AG09319 (cell line): ENCODE results near the gene PSME3IP1.

Source experiments
- DNase-seq: peaks from one replicate; pipeline ENCODE4 v3.0.0-alpha.2; 2010; ENCODE audit warnings: low read depth; ENCODE audit errors: extremely low read depth
- TF ChIP-seq, protein P1 (sequence below): IDR thresholded peaks from 2 replicates; pipeline ENCODE4 v1.5.1; 2011; ENCODE audit warnings: low read depth, mild to moderate bottlenecking, inconsistent platforms, low read length, moderate library complexity

PSME3IP1 gene, protein sequence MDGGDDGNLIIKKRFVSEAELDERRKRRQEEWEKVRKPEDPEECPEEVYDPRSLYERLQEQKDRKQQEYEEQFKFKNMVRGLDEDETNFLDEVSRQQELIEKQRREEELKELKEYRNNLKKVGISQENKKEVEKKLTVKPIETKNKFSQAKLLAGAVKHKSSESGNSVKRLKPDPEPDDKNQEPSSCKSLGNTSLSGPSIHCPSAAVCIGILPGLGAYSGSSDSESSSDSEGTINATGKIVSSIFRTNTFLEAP

DNA sequence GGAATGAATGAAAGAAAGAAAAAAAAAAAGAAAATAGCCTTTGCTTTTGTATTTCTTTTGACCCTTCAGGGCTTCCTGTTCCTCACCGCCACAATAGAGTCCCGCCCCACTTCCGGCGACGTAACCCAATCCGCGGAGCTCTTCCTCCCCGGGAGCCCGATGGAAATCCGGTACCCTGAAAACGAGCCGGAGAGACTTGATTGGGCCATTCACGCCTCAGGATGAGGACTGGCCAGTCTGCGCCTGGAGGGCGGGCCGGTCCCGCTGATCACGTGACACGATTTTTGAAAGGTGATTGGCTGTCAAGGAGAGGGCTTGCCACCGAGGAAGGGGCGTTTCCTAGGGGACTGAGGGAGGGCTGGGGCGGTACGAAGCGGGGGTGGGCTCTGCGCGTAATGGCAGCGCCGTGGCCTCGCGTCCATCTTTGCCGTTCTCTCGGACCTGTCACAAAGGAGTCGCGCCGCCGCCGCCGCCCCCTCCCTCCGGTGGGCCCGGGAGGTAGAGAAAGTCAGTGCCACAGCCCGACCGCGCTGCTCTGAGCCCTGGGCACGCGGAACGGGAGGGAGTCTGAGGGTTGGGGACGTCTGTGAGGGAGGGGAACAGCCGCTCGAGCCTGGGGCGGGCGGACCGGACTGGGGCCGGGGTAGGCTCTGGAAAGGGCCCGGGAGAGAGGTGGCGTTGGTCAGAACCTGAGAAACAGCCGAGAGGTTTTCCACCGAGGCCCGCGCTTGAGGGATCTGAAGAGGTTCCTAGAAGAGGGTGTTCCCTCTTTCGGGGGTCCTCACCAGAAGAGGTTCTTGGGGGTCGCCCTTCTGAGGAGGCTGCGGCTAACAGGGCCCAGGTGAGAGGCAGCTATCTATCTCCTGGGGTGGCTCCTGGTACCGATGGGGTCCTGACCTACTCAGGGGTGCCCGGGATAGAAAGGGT is at the start of gene PSME3IP1, which contains the start of gene RSPRY1:
Gene PSME3IP1, minus strand, starts transcription at position 95 of the 927 bp plus-strand sequence. CDS start 12,185 bp downstream, outside the sequence.
Gene RSPRY1, plus strand, starts transcription at position 385 of the 927 bp plus-strand sequence. CDS start 18,330 bp downstream, outside the sequence.
- TF ChIP-seq, protein P1, sequence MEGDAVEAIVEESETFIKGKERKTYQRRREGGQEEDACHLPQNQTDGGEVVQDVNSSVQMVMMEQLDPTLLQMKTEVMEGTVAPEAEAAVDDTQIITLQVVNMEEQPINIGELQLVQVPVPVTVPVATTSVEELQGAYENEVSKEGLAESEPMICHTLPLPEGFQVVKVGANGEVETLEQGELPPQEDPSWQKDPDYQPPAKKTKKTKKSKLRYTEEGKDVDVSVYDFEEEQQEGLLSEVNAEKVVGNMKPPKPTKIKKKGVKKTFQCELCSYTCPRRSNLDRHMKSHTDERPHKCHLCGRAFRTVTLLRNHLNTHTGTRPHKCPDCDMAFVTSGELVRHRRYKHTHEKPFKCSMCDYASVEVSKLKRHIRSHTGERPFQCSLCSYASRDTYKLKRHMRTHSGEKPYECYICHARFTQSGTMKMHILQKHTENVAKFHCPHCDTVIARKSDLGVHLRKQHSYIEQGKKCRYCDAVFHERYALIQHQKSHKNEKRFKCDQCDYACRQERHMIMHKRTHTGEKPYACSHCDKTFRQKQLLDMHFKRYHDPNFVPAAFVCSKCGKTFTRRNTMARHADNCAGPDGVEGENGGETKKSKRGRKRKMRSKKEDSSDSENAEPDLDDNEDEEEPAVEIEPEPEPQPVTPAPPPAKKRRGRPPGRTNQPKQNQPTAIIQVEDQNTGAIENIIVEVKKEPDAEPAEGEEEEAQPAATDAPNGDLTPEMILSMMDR = no peak
- peak; percentile 99 for DNase-seq

DNA sequence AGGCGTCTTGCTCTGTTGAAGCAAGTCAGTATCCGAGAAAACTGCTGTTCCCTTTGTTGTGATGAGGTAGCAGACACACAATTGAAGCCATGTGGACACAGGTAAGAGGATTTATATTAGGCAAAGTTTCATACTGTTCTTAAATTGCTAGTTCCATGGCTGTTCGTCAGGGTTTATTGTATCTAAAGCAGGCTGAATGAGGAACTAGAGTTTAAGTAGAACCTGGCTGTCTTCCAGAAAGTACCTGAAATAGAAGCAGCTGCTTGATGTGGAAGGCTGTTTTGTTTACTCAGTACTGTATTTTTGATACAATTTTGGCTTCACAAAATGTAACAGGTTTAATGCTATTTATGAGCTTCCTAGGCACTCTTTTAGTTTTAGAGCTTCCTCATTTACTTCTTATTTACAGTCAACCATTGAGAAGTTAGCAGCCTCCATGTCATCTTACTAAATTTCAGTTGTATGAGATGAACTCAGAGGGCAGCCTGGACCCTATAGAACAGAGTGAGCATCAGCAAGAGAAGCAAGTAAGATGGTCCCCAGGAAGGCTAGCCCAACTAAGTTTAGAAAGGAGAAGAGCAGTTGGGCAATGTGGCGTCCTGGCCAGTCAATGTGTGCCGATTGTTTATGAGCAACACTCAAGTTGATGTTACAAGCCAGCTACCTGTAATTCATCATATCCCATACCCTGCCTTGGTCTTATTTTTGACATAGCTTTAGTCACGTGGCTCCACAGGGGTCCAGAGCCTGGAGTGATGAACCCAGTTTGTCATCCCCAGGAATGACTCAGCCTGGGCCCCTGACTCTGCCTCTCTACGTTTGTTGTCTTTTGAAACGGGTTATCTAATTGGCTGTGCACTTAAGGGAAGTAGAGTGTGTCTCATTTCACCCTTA is 49.5 kb upstream of the PSME3IP1 start:
- DNase-seq = no peak
- TF ChIP-seq, protein P1 = no peak

DNA sequence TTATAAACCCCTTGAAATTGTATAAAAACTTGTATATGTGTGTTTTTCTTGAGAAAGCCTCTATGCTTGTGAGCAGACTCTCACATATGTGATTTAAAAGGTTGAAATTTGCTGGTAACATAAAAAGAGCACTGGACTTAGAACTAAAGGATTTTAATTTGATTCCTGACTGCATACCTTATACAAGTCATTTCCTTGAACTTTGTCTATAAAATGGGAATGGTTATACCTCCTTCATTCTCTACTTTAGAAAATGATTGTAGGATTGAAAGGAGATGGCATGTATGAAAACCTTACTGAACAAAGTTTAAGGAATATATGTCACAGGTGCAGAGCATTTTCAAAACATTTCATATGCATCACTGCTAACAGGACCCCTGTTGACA is 48.9 kb upstream of the PSME3IP1 start:
- TF ChIP-seq, protein P1 = no peak
- no peak for DNase-seq

DNA sequence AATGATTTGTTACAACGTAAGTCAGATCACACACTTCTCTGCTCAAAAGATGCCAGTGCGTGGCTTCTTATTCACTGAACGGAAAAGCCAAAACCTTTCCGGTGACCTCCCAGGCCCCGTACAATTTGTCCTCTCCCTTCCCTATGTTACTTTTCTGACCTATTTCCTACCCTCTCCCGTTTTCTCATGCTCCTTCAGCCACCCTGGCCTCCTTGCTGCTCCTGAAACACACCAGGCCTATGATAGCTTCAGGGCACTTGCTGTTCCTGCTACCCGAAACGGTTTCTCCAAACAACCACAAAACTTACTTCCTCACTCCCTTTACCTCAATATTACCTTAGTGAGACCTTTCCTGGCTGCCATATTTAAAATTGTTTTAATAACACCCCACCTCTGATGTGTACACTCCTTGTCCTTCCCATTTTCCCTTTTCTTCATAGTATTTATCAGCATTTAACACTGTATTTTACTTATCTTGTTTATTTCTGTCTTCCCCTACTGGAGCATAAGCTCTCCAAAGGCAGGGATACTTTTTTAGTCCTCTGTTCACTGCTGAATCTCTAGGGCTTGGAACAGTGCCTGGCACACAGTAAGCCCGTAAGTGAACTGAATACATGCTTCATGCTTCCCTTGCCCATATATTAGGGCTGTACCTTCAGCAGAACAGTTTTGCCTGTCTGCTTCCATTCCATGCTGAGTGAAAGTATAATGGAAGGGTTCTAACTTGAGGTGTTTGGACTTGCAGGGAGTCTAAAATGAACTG is 48.3 kb upstream of the PSME3IP1 start:
- no peak for DNase-seq
- TF ChIP-seq, protein P1 = no peak

DNA sequence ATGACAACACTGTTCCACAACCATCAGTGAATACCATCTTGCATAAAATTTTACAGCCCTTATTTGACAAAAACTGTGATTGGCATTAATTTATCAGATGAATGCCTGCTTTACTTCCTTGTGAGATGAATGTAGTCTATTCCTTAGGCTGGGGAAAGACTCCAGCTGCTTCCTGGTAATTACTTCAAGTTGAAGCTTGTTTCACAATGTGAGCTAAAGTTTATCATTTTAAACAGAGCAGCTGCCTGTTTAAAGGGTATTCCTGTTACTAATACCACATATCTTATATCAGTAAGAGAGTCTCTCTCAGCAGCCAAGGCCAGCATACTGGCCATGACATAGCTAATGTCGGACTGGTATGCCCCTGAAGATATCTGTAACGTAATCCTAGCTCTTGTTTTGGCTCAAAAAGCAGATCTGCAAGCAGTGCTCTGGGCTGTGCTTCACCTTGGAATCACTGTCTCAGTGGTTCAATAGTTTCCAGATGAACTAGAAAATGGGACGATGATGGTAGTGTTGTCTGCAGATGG is 46.0 kb upstream of the PSME3IP1 start:
- TF ChIP-seq, protein P1 = no peak

DNA sequence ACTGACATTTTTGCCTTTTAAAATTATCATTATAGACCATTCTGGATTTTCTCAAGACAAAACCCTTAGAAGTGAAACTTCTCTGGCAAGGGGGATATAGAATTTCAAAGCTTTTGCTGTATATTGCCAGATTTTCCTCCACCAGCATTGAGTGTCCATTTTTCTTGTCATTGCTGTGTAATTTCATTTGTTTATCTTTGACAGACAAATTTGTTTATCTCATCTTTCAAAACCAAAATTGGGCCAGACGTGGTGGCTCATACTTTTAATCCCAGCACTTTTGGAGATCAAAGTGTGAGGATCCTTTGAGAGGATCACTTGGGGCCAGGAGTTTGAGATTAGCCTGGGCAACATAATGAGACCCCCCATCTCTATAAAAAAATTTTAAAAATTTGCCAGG is 43.2 kb upstream of the PSME3IP1 start:
- no peak for DNase-seq
- TF ChIP-seq, protein P1 = no peak

More for the DNA sequence above, 46.0 kb upstream of the PSME3IP1 start:
- DNase-seq = peak; percentile 7
